CD1c-positive myeloid dendritic cell (primary cell): ENCODE measurements around the gene YIPF7.

Experiments
- DNase-seq: peaks from one replicate; pipeline ENCODE4 v3.0.0-alpha.2; 2016; ENCODE audit errors: extremely low spot score

YIPF7 gene

DNA sequence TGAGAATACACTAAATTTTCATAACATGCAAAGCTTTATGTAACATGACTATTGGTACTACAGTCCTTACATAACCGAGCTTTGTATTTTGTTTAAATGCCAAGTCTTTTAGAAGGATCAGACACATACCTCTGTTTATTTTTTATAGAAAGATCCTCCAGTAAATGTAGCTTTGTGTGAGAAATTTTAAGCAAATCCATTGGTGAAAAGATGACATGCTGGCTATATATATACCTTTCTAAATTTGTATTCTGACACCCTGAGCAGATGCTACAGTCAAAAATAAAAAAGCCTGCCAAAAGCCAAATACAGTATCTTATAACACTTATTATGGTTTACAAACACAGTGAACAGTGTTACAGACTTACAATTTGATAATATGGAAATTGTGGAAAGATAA, at the start of gene YIPF7:
TSS of gene YIPF7 (minus strand) at position 201 of the 400 bp plus-strand sequence. CDS start 1,525 bp downstream, outside the sequence.
- no peak for DNase-seq

DNA sequence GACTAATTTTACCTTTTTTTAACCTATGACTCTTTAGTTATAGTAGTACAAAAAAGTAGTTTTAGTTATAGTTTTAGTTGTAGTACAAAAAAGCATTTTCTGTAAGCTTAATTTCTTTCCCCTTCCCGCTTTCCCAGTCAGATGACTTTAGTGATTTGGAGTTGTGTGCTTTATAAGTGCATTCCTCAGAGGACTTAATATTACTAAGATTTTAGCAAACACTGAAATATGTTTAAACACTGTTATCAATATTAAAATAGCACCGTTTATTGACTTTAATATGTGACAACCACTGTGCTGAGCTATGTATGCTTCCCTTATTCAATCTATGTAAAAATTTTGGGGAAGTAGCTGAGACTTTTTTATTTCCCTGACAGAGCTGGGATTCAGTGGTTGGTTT, 49.6 kb upstream of the YIPF7 start:
- no peak for DNase-seq

DNA sequence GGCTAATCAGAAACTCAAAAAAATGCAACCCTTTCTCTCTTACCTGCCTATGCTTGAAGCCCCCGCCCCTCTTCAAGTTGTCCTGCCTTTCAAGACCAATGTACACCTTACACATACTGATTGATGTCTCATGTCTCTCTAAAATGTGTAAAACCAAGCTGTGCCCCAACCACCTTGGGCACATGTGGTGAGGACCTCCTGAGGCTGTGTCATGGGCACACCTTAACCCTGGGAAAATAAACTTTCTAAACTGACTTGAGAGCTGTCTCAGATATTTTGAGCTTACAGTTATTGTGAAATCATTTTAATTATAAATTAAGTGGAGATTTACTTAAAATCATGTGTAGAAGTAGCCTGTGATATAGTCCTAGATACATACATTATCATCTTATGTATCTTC, 49.0 kb upstream of the YIPF7 start:
- no peak for DNase-seq

DNA sequence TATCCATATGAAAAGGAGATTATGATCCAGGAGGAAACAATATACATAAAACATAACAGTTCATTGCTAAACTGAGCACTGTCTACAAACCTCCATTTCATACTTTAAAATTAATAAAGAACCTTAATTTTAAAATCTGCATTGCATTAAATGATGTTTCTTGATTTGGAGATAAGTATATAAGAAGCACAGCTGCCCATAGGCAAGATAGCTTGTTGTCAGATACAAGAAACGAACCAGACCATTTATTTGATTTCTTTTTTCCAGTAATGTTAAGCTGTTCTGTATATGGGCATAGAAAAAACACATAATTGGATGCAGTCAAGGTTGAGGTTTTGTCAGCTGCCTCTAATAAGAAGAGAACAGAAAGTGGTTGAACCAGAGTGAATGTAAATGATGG, 33.2 kb upstream of the YIPF7 start:
- no peak for DNase-seq

DNA sequence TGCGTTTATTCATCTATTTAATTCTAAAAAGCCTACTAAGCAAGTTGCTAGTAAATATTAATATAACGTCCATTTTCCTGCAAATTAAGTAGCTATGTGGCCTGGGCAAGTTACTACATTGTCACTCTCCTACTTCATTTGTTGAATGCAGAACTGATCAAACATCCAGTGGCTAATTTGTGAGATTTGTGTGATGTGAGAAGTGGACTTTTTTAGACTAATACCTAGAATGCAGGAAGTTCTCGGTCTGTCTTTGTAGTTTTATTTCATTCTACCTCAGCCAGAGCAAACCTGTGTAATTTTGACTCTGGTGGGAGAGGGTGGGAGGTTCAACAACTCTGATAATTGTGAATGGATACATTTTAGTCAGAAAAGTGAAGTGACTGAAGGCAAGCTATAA, 27.6 kb upstream of the YIPF7 start:
- peak; percentile 34 for DNase-seq

DNA sequence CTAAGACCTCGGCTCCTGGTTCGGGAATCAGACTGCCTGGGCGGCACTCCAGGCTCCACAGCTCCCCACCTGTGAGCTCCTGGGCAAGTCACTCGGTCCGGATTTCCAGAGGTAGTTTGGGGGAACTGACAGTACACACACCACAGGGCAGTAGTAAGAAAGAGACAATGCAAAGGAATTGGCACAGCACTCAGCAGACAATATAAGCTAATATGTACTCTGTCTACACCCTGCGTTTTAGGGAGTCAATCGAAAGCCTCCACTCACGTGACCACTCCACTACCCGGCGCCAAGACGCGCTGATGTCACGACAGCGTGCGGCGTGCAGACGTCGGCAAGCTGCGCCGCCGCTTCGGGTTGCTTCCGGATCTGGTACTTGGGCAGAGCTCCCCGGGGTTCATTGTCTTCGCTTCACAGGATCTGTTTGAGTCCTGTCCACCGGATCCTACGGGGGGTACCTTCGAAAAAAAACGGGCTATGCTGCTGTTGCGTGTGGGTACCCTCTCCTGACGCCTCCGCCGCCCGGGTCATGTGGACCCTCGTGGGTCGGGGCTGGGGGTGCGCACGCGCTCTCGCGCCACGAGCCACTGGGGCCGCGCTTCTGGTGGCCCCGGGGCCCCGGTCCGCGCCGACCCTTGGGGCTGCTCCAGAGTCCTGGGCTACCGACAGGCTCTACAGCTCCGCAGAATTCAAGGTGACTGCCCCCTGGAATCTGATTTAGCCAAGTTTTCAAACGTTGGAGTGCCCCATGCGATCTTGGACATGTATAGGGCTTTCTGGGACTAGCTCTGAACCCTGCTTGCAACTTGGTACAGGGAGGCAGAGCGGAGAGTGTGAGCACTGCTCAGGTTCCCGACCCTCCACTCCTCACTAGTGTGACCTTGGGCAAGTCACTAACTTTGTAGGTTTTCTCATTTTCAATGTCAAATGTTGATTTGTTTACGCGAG, 26.9 kb upstream of the YIPF7 start, which contains the start of gene GUF1:
TSS of gene GUF1 (plus strand) at position 327 of the 948 bp plus-strand sequence. CDS start at position 530, 203 bp downstream.
- DNase-seq = peak; percentile 94

DNA sequence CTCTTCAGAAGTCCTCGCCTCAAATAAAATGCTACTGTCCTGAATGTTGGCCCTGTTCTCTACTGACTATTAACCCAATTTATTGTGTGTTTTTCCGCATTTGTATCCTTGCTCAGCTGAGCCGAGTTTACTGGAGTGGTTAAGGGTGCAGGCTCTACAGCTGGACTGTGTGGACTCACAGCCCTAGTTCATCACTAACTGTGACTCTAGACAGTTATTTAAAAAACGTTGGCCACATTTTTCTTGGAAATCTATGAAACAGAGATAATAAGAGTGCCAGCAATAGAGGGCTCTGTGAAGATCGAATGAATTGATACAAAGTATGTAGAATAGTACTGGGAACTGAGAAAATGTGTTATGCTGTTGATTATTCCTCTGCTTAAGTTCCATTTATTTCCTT, 23.9 kb upstream of the YIPF7 start:
- DNase-seq = no peak

DNA sequence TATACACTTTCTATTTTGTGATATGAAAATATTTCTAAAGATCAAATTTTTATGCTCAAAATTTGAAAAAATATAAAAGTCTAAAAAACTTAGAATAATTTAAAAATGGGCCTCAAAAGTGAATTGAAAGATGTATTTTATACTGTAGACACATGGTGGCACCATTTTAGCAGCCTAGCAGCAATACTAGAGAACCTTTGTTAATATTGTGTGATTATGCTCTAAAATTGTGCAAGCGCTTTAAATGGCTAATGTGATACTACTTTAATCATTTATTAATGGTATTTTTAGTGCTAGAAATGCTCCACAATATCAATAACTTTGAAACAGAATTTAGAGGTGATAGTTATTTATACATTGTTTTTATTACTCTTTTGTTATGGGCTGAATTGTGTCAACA, 23.0 kb upstream of the YIPF7 start:
- DNase-seq = no peak

DNA sequence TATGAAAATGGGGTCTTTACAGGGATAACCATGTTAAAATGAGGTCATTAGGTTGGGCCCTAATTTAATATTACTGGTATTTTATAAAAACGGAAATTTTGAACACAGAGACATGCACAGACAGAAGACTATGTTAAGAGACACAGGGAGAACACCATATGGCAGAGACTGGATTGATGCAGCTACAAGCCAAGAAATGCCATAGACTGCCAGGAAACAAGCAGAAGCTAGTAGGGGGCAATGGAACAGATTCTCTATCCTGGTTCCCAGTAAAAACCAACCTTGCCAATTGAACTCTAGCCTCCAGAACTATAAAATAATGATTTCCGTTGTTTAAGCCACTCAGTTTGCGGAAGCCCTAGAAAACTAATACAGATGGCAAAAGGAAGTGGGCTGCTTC, 20.2 kb upstream of the YIPF7 start:
- DNase-seq = no peak

DNA sequence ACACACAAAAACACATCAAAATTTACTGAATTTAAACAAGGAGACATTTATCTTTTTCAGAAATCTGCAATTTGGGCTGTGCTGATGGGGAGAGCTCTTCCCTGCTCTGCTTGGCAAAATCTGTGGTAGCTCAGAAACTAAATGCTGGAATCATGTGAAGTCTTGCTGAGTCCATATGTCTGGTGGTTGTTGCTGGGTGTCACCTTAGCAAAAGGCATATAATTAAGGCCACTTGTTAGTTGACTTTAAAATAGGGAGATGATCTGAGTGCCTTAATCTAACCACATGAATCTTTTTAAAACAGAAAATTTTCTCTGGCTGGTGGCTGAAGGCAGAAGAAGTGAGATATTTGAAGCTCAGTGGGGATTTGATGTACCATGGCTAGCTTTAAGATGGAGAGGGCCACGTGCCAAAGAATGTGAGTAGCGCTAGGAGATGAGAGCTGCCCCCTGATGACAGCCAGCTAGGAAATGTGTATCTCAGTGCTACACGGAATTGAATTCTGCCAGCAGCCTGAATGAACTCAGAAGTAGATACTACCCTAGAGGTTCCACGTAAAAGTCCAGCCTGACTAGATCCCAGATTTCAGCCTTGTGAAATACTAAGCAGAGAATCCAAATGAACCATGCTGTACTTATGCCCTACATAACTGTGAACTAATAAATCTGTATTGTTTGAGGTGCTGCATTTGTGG, 19.2 kb upstream of the YIPF7 start:
- no peak for DNase-seq

DNA sequence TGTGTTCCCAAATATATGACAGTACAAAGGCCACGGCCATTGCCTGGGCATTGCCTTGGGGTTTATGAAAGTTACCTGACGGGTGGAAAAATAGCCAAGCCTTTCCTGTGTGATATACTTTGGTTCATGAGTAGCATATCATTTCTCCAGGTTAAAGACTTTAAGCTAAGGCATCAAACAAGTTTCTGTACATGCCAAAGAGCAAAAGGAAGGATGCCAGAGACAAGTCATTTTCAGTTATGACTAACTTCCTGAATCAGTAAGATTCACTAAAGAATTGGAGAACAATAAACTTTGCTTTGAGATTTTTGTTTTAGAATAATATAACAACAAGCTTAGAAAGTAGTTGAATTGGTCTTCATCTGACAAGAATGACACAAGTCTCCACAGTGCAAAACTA, 17.1 kb upstream of the YIPF7 start:
- DNase-seq = no peak

DNA sequence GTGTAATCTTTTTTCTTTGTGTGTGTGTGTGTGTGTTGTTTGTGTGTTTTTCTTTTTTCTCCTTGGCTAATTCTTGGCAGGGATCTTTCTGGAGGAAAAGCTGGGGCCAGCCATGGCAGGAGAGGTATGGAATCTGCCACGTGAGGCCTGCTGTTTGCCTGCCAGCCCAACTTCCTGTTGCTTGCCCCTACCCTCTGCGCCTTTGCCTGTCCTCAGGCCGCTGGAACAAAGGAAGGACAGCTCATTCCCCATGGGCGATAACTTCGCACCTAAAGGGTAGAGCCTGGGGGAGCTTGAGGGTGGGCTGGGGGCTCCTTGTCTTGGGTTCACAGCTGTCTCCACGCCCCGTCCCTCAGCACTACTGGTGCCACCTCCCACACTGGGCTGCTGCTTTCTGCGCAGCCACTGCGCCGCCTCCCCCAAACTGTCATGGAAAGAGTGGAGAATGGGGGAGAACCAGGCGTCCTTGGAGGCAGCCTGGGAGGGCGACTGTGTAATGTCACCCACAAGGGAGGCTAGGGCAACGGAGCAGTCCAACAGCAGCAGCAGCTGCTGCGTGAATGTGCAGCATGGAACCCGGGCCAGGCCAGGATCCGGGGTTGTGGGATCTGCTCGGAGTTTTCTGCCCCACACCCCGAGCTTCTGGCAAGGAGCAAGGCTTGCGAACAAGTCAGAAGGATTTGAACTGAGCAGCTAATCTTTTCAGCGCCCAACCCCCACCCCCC, 12.3 kb upstream of the YIPF7 start:
- DNase-seq = no peak

DNA sequence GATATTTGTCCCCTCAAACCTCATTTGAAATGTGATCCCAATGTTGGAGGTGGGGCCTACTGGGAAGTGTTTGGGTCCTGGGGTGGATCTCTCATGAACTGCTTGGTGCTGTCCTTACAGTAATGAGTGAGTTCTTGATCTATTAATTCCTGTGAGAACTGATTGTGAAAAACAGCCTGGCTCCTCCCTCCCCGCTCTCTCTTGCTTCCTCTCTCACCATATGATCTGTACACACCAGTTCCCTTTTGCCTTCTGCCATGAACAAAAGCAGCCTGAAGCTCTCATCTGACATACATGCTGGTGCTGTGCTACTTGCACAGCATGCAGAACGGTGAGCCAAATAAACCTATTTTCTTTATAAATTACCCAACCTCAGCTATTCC, 11.2 kb upstream of the YIPF7 start:
- DNase-seq = peak; percentile 18

DNA sequence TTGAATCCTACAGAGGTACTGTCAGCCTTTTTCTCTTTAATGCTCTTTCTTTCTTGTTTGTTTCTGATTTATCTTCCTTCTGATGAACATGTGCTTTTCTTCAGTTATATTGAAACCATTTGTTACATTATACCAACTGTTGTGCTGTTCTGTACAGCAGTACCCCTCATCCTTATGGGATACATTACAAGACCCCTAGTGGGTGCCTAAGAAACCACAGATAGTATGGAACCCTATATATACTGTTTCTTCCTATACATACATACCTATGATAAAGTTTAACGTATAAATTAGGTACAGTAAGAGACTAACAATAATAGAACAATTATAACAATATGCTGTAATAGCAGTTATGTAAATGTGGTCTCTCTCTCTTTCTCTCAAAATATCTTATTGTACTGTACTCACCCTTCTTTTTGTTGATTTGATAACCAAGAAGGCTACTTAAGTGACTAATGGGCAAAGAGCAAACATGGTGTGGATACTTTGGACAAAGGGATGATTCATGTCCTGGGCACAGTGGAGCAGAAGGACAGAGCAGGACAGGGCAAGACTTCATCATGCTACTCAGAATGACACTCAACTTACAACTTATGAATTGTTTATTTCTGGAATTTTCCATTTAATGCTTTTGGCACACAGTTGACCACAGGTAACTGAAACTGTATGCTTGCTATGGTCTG, 10.7 kb upstream of the YIPF7 start:
- DNase-seq = no peak

DNA sequence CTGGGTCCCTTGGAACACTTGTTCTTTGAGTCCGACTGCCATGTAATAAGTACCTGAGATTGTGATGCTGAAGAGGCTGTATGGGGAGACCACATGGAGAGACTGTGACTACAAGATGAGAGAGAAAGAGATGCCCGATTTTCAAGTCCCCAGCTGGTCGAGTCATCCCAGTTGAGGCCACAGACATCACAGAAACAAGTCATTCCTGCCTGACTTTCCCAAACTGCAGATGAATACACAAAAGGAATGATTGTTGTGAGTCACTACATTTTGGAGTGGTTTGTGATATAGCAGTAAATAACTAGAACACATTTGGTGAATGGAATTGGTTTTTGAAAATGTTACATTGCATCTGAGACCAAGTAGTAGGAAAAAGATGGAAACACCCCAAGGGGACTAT, 9.0 kb upstream of the YIPF7 start:
- no peak for DNase-seq

DNA sequence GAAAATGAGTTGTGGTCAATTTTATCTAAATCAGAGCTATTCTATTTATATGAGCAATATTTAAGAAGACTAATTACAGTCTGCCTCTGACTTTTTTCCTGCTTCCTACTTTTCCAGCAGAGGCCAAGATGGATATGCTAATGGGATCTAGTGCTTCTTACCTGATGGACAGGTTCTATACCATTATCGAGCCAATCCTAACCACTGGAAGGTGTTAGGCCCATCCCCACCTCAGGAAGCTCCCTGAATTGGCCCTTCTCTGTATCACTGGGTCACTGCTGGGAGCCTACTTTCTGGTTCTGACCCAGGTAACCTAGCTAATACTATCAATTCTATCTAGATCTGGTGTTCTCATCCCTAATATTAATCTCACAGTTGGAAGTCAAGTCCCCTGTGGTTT, 577 bp upstream of the YIPF7 start:
- DNase-seq = no peak

DNA sequence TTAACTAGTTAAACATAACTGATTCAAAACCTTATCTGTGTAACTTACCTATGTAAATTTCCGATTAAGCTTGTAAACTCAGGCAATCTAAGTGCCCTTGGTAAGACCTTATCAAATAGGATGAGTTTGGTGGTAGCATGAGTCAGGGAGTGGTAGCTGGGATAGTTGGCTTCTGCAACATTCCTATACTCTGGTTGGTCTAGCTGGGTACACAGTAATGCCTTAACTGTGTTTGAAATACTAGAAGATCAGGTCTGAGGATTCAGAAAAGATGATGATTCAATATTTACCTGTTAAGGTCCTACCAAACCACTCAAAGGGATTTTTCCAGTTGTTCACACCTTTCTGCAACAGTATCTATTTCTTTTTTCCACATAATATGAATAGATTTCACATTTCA, 5.3 kb downstream of the YIPF7 start:
- DNase-seq = no peak

DNA sequence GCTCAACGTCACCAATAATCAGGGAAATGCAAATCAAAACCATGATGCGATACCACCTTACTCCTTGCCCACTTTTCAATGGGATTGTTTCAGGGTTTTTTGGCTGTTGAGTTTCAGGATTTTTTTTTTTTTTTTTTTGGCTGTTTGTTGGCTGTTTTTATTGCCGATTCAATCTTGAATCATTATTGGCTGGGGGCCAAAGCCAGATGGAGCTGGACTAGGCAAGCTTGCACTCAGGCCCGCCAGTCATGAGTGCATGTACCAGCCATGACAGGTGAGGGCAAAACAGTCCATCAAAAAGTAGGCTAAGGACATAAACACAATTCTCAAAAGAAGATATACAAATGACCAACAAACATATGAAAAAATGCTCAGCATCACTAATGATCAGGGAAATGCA, 13.3 kb downstream of the YIPF7 start:
- DNase-seq = no peak

DNA sequence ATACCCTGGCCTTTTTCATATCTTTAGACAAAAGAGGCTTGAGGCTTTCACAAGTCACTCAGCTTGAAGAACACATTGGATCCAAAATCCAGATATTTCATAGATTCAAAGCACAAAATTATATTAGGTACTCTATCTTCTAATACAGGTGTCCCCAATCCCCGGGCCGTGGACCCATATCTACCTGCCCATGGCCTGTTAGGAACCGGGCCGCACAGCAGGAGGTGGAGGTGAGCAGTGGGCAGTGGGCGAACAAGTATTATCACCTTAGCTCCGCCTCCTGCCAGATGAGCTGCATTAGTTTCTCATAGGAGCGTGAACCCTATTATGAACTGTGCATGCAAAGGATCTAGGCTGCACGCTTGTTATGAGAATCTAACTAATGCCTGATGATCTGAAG, 18.7 kb downstream of the YIPF7 start:
- DNase-seq = no peak

DNA sequence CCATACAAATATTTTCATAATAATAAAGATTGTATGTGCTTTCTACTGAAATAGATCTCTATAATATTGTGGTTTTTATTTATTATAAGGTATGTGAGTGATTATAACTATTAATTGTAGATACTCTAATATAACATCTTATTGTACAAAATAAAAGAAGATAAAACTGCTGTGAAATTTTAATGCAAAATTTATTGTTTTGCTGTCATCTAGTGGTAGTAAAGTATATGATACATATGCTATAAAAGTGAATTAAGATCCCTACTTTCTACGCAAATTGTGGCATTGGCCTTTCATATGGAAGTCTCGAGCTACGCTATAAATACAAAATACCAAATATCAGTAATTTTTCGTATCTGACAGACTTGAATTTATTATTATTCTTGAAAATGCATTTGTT, 19.3 kb downstream of the YIPF7 start:
- no peak for DNase-seq

DNA sequence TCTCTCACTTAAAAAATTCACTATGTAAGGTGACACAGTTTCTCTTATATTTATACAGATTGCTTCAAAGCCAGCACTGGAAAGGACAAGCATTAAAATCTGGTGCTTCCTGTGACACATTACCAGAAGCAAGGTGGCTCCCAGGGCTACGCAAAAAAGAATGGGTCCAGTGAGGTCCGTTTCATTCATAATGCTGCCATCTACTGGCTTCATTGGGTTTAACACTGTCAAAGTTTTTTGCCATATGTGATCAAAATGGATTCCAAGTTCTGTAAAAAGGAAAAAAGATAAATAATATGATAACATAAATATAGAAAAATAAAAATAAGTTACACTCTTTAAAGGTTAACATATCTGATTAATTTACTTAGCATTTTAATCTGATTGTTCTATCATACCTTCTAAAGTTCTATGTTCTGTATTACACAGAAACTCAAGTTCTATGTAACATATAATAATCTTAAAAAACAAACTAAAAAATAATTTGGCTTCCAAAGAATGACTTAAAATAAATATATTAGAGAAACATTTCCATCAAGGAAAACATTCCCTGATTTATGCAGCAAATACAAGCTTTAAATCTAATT, 22.1 kb downstream of the YIPF7 start:
- DNase-seq = peak; percentile 57
